OCI-LY7 (cell line): ENCODE data around the gene C1orf50. TPM values are rescaled to one million over a fixed set of nuclear protein-coding genes. Genes with fewer than 3 reads are reported as not detected.

ENCODE experiments used
- BruUV-seq: library from RNA; stranded (reverse); fragments of 400-500 nt; replicated peaks from 2 replicates; lab custom pipeline; 2021; lab: Mats Ljungman, UMichigan
- CTCF ChIA-PET: fragments of 300-600 bp; sonication (Branson Sonifier 250); formaldehyde crosslinking; loops from one replicate; lab custom pipeline; 2022; ENCODE audit warnings: antibody characterized with exemption; ENCODE audit not compliant: unreplicated experiment; lab: Charles Lee
- POLR2A ChIA-PET: fragments of 300-600 bp; sonication (Branson Sonifier 250); formaldehyde crosslinking; loops from one replicate; lab custom pipeline; 2022; ENCODE audit warnings: antibody characterized with exemption; lab: Charles Lee
- DNase-seq: peaks from one replicate; pipeline ENCODE4 v3.0.0-alpha.2; 2015; ENCODE audit warnings: low spot score
- H2AFZ ChIP-seq: fragments of 200-600 bp; sonication (generic), shearing (Covaris generic); 2 replicates; pipeline ENCODE4 v1.6.1; 2014; ENCODE audit warnings: mild to moderate bottlenecking, antibody characterized with exemption, low read length, moderate library complexity
- H3K27ac ChIP-seq: fragments of 200-600 bp; sonication (generic); 2 replicates; pipeline ENCODE4 v1.5.1; 2014; ENCODE audit warnings: mixed run types, low read depth, mild to moderate bottlenecking, moderate library complexity, low read length, inconsistent platforms; ENCODE audit not compliant: poor library complexity, severe bottlenecking
- H3K36me3 ChIP-seq: fragments of 200-600 bp; sonication (generic); 2 replicates; pipeline ENCODE4 v1.6.1; 2014; ENCODE audit warnings: mild to moderate bottlenecking, antibody characterized with exemption, low read length, moderate library complexity, mixed read lengths; ENCODE audit not compliant: insufficient read depth
- H3K4me1 ChIP-seq: fragments of 200-600 bp; sonication (generic); 2 replicates; pipeline ENCODE4 v1.5.1; 2014; ENCODE audit warnings: mild to moderate bottlenecking, low read length; ENCODE audit not compliant: insufficient read depth, poor library complexity, severe bottlenecking
- H3K4me2 ChIP-seq: fragments of 200-600 bp; sonication (generic); 2 replicates; pipeline ENCODE4 v1.6.1; 2014; ENCODE audit warnings: mild to moderate bottlenecking, low read length
- H3K4me3 ChIP-seq: fragments of 200-600 bp; sonication (generic); 2 replicates; pipeline ENCODE4 v1.5.1; 2014; ENCODE audit warnings: mild to moderate bottlenecking, low read depth, low read length; ENCODE audit not compliant: poor library complexity, severe bottlenecking
- H3K79me2 ChIP-seq: fragments of 200-600 bp; sonication (generic); 2 replicates; pipeline ENCODE4 v1.6.1; 2016; ENCODE audit warnings: low read depth, mild to moderate bottlenecking, low read length, moderate library complexity, mixed read lengths; ENCODE audit not compliant: insufficient read depth
- H3K9me2 ChIP-seq: fragments of 200-600 bp; sonication (generic); 2 replicates; pipeline ENCODE4 v1.6.1; 2016; ENCODE audit warnings: mild to moderate bottlenecking, low read length, mixed read lengths; ENCODE audit not compliant: insufficient read depth
- H3K9me3 ChIP-seq: fragments of 200-600 bp; sonication (generic); 2 replicates; pipeline ENCODE4 v1.6.1; 2014; ENCODE audit warnings: mild to moderate bottlenecking, mixed run types, low read length, mixed read lengths
- H4K20me1 ChIP-seq: fragments of 200-600 bp; sonication (generic); 2 replicates; pipeline ENCODE4 v1.6.1; 2014; ENCODE audit warnings: mild to moderate bottlenecking, antibody characterized with exemption, low read length, moderate library complexity, mixed read lengths; ENCODE audit not compliant: insufficient read depth
- CTCF ChIP-seq: fragments of 200-600 bp; sonication (generic); conservative IDR thresholded peaks from 2 replicates; pipeline ENCODE4 v1.5.1; 2014; ENCODE audit warnings: mild to moderate bottlenecking, antibody characterized with exemption, low read length, moderate library complexity, mixed read lengths
- EZH2phosphoT487 ChIP-seq: fragments of 200-600 bp; sonication (generic); IDR thresholded peaks from 2 replicates; pipeline ENCODE4 v1.6.1; 2018; ENCODE audit warnings: low read depth, borderline replicate concordance, mild to moderate bottlenecking, mixed run types, antibody characterized with exemption, low read length, moderate library complexity, mixed read lengths
- intact Hi-C: fragments of 100-400 bp; cut with micrococcal nuclease; formaldehyde crosslinking; loops from one replicate; pipeline ENCODE4 v1.10.0; 2022; ENCODE audit not compliant: unreplicated experiment
- total RNA-seq, 2 experiments: library from RNA; depleted of rRNA in 1 of 2; stranded (reverse); fragments of >200 nt in 1 of 2; shearing (Covaris generic) in 1 of 2; gene quantifications; 2 replicates each; pipeline ENCODE4 v1.2.3, GENCODE V29; 2014 to 2022

Gene C1orf50
- total RNA-seq, 2 experiments from 2014 or later, result 3.2 to 9.9 TPM

GRCh38 chr1:42815941-42816584, 49.0 kb downstream of the C1orf50 start:
- intact Hi-C loops, result loop anchor here (2.0 kb wide), 1 partner anchor 31 kb away; the partner anchor contains the start of gene ZNF691
- no peaks in the 10 kb centered on the region for H3K9me2 ChIP-seq
- H3K9me3 ChIP-seq, result no peaks in the 10 kb centered on the region
- H4K20me1 ChIP-seq, result no peaks in the 10 kb centered on the region
- H3K4me1 ChIP-seq, result peaks cover 21% of the 10 kb centered on the region
- H2AFZ ChIP-seq, result peak overlapping the region; percentile 80; the same call in 1 of the 2 replicates
- TSS peak; percentile 69 for BruUV-seq
- no peaks in the 10 kb centered on the region for H3K36me3 ChIP-seq
- ChIA-PET CTCF (no interaction called here), POLR2A (interaction anchor here (0.6 to 2.6 kb wide), 4 partner anchors 9 to 129 kb away, joined by 3 to 18 read pairs (median 9); partner anchors contain the start of genes C1orf50, P3H1 and ZNF691)
- peak; percentile 3 for DNase-seq
- no peaks in the 10 kb centered on the region; the same call in 1 of the 2 replicates for H3K79me2 ChIP-seq
- TF ChIP-seq EZH2phosphoT487 (no peak), CTCF (no peak)
- H3K4me2 ChIP-seq, result peak overlapping the region; percentile 94
- peak overlapping the region; percentile 18 for H3K27ac ChIP-seq
- H3K4me3 ChIP-seq, result peak overlapping the region; percentile 84

DNA sequence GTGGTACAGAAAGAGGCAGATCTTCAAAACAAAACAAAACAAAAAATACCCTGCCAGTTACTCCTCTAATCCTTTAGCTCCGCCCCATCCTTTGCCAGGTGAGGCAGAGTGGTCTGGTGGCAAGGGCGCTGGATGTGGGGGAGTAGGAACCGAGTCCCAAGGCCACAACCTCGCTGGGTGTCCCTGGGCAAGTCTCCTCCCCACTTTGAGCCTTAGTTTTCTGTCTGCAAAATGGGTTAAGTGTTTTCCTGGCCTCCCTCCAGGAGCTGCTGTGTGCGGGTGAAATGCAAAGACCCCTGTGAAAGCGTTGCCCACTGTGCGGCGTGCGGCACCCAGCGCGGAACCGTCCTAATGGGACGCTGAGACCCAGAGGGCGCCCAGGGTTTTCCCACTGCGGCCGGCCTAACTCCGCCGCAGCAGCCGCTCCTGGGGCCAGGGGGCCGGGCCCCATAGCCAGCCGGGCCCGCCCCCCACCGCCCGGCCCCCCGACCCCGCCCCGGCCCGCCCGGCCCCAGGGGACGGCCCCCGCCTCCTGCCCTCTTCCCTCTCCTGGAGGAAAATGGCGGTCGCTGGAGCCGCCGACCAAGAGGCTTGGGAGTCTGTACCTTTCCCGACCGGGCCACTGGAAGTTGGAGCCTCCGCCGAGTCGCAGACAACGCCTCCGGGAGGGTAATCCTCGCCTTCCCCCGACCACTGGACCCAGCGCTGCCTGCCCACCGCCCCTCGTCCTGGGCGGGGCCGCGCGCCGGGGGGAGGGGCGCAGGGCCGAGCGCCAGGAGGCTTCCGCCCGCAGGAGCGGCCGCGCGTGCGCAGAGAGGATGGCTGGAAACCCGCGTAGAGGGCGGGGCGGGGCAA, 49.8 kb downstream of the C1orf50 start, which contains the start of the genes ERMAP and SVBP:
Gene ERMAP (plus strand): TSS at position 538 of the 855 bp plus-strand sequence. CDS start 13,327 bp downstream, outside the sequence.
Gene SVBP (minus strand): TSS at position 813 of the 855 bp plus-strand sequence. CDS start 853 bp downstream, outside the sequence.
- H3K4me1 ChIP-seq, result peaks cover 21% of the 10 kb centered on the region
- no peaks in the 10 kb centered on the region for H3K9me3 ChIP-seq
- peak within 1 kb of the TSS; percentile 94 for H3K4me2 ChIP-seq
- ChIA-PET POLR2A (interaction anchor here (0.5 to 2.6 kb wide), 11 partner anchors 10 to 257 kb away, joined by 3 to 18 read pairs (median 4); partner anchors contain the start of genes C1orf50, P3H1 and ZNF691), CTCF (interaction anchor here (1.2 kb wide), 1 partner anchor 30 kb away, joined by 3 read pairs; the partner anchor contains the start of gene ZNF691)
- H3K4me3 ChIP-seq, result peak within 1 kb of the TSS; percentile 84
- intact Hi-C loops, result loop anchor here (2.0 kb wide), 1 partner anchor 30 kb away; the partner anchor contains the start of gene ZNF691
- H3K27ac ChIP-seq, result peak within 1 kb of the TSS; percentile 57
- no TSS peak for BruUV-seq
- H3K9me2 ChIP-seq, result no peaks in the 10 kb centered on the region
- no peaks in the 10 kb centered on the region; the same call in 1 of the 2 replicates for H3K79me2 ChIP-seq
- H3K36me3 ChIP-seq, result no peaks in the 10 kb centered on the region
- DNase-seq, result peak; percentile 93
- no peaks in the 10 kb centered on the region for H4K20me1 ChIP-seq
- TF ChIP-seq CTCF, result no peak; the same call in 1 of the 2 replicates
- TF ChIP-seq EZH2phosphoT487, result no peak
- peak within 1 kb of the TSS; percentile 80; the same call in 1 of the 2 replicates for H2AFZ ChIP-seq
